HG03025 (cell line): Measurements from ENCODE around the gene CBFB.

ENCODE experiments used
- ATAC-seq: cut with Tn5 transposase; IDR thresholded peaks from one replicate; pipeline ENCODE4 v1.9.1; 2021; ENCODE audit warnings: mild to moderate bottlenecking, moderate library complexity; ENCODE audit not compliant: unreplicated experiment, low FRiP score

The CBFB gene

DNA sequence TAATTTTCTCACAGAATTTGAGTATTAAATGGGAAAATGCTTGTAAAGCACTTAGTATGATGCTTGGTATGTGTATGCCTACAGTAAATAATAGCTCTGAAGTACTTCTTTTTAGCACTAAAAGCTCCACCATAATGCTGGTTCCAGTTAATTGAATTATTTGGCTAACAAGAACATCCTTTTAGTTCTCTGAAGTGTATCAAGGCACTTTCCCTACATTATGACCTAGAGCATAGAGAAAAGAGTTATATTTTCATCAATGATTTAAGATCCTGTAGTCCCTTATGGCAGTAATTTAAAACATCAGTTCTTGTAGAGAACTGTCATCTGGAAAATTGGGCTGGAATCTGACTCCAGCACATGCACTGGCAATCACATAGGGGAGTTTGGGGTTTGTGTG, 58.9 kb downstream of the CBFB start:
- ATAC-seq: no peak

DNA sequence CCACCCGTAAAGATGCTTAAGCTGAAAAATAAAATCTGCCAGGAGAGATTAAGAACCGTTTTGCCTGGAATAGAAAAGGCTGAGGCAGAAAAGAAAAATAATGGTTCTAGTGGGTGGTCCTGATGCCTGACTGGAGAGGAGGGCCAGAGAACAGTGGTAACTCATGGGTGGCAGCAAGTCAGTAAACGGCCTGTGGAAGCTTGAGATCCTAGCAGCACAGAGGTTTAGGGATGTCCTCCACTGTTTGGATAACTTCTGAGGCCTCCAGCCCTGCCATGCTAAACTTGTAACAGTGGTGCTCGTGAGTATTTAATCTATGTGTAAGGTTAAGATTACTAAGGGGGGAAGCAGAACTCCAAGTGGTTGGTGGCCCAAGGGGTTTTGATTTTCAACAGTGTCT, 59.6 kb downstream of the CBFB start:
- no peak for ATAC-seq

DNA sequence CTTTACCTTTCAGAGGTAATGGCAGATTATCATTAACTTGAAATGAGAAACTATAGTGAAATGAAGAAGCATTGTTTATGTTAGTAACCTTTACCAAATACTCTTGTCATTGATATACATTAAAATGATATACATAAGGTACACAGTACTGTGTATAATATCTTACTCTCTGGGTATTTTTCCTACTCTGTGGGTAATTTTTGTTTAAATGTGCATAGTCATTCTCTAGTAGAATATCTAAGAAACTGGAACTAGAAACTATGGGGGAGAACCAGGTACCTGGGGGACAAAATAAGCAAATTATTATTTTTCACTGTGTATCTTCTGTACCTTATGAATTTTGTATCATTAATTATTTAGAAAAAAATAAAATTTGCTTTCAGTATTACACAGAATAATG, 60.2 kb downstream of the CBFB start:
- ATAC-seq: no peak

DNA sequence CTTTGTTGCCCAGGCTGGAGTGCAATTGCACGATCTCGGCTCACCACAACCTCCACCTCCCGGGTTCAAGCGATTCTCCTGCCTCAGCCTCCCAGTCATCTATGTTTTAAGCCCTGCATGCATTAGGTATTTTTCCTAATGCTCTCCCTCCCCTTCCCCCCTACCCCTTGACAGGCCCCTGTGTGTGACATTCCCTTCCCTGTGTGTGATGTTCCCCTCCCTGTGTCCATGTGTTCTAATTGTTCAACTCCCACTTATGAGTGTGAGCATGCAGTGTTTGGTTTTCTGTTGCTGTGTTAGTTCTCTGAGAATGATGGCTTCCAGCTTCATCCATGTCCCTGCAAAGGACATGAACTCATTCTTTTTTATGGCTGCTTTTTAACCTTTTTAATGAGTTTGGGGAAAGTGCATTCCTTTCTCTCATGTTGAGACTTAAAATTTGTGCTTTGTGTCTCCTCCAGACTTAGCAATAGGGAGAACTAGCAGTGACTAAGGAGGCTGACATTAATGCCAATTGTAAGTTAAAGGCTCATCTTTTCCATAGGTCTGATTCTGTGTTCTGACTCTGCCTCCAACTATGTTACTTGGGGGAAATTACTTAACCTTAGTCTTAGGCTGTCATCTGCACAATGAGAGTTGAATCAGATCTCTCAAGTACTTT, 63.1 kb downstream of the CBFB start:
- ATAC-seq: no peak

DNA sequence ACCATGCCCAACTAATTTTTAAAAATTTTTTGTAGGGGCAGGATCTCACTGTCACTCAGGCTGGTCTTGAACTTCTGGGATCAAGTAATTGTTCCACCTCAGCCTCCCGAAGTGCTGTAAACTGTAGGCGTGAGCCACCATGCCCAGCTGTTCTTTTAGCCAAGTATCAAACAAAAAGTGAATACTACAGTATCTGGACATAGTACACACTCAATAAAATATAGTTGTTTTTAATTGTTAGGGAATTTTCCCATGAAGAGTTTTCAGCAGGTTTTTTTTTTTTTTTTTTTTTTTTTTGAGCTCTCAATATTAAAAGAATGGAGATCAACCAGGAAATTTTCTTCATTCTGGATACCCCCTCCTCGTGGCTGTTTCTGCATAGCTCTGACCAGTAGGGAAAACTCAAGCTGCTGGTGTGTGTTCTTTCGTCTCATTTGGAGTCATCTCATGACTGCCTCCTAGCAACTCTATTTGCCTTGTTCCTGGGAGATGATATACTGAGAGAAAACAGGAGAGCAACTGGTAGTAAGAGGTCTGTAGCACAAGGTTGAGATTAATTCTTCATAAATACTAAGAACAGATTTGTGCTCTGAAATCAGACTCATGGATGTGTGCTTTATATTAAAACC, 64.3 kb downstream of the CBFB start:
- no peak for ATAC-seq

DNA sequence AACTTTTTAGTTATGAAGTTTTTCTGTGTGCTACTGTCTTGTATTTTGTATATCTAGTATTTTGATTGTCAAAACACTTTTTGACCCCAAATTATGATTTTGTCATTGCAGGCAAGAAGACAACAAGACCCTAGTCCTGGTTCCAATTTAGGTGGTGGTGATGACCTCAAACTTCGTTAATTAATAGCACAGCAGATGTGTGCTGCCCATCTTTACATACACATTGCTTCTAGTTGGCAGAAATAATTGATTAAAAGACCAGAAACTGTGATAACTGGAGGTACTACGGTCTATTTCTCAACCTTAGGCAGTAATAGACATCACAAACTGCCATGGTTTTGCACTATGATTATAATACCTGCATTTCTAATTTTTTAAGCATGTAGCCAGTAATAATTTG, 69.7 kb downstream of the CBFB start:
- ATAC-seq: no peak

DNA sequence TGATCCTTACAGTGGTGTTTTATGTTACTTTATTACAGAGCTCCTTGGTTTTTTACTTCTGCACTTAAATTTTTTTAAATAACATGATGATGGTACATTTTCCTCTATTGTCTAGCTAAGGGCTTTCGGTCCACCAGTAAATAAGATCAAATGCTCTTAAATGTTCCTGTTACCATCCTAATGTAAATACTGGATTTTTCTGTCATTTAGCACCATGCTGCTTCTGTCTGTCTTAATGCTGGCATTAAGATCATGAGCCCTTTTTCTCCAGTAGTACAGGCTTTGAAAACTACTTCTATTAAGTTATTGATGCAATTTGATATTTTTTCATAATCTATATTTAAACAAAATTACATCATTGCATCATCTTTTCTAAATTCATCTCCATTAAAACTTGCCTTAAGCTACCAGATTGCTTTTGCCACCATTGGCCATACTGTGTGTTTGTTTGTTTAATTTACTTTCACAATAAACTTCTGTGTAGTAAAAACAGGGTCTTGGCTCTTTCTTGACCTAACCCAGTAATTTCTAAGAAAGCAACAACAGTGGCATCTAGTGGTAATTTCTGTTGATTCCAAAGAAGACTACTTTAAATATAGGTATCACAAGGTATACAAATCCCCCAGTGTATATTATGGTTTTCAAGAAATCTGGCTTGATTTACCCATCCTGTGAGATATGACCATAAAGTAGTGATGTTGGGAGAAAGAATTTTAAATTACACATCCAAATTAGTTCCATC, 71.8 kb downstream of the CBFB start:
- ATAC-seq: no peak

DNA sequence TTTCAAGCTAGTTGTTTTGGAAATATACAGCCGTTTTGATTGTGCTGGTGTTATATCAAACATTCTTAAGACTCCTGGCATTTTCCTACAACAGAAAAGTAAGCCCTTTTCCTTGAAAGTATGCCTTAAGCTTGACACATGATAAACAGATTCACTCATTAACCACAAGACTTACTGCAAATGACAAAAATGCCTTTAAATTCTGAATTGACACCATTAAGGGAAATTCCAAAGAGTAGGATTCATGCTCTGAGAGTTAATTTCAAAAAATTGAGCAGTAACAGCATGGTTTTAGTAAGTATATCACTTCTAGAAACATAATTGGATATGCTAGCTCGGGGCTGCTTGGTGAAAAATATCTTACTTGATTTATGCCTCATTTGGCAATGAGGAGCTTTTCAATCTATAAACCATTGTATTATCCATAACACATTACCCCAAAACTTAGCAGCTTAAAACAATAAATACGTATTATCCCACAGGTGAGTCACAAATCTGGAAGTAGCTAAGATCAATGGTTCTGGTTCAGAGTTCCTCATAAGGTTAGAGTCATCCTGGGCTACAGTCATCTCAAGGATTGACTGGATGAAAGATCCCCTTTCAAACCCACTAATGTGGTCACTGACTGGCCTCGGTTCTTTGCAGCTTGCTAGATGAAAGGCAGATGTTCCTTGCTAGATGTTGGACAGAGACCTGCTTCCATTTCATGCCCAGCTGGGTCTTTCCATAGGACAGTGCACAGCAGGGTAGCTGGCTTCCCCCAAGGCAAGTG, 72.5 kb downstream of the CBFB start:
- no peak for ATAC-seq

DNA sequence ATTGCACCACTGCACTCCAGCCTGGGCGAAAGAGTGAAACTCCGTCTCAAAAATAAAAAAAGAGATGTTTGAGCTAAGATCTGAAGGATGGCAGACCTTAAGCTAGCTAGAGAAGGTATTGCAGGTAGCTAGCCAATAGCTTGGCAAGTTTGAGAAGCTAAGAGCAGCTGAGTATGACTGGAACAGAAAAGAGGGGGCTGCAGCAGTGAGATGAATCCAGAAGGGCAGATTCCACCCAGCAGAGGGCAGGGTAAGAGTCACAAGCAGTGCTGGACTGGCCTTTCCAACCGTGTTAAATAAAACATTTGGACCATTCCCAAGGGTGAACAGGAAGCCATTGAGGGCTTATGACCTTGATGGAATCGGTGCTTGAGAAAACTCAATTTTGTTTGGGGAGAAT, 75.1 kb downstream of the CBFB start:
- no peak for ATAC-seq

DNA sequence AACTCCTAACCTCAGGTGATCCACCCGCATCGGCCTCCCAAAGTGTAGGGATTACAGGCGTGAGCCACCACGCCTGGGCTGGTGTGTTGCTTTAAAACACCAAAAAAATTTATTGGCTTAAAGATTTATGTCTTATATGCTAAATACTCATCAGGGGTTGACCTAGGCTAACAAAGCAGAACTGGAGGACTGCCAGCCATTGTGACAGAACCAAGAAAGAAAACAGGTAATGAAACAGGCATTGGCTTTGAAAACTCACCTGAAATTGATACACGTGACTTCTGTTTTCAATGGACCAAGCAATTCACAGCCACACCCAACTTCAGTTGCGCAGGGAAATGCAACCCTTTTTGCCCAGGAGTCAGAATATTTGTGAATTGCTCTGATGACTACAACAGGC, 75.9 kb downstream of the CBFB start:
- no peak for ATAC-seq

DNA sequence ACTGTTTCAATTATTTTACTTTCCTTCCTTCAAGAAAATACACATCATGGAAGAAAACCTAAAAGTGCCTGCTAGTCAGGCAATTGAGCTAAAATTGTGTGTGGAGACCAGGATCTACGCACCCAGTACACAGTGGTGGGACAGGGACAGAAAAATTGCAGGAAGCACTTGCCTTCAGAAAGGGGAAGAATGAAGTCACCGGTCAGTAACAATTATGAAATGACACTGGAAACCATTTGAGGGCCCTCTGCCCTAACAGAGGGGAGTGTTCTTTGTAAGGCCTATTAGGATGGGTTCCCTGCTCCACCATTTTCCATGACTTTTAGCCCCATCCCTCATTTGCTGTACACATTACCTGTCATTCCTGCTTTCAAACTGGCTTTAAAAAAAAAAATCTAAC, 76.3 kb downstream of the CBFB start:
- ATAC-seq: no peak

DNA sequence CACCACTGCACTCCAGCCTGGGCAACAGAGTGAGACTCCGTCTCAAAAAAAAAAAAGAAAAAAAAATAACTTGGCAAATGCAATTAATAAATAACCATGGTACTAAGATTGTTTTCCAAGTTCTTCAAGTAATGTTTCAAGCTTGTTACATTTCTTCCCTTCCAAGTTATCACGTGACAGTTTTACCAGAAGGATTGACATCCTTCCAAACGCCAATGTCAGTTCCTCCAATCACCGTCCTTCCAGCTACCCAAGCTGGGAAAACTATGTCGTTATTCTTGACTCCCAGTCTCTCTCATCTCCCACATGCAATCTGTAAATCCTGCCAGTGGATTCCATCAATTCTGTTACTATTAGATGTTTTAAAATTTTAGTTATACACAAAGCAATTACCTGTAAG, 76.9 kb downstream of the CBFB start:
- no peak for ATAC-seq

DNA sequence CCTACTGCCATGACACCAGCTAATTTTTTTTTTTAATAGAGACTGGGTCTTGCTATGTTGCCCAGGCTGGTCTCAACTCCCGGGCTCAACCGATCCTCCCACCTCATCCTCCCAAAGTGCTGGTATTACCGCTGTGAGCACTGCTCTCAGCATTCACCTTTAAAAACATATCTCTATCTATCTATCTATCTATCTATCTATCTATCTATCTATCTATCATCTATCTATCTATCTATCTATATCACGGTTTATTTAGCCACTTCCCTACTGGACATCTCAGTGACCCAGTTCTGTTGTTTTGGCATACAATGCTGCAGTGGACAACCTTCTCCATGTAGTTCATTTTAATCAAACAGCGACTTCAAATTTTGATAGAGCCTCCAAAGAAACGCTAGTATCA, 79.5 kb downstream of the CBFB start:
- no peak for ATAC-seq

DNA sequence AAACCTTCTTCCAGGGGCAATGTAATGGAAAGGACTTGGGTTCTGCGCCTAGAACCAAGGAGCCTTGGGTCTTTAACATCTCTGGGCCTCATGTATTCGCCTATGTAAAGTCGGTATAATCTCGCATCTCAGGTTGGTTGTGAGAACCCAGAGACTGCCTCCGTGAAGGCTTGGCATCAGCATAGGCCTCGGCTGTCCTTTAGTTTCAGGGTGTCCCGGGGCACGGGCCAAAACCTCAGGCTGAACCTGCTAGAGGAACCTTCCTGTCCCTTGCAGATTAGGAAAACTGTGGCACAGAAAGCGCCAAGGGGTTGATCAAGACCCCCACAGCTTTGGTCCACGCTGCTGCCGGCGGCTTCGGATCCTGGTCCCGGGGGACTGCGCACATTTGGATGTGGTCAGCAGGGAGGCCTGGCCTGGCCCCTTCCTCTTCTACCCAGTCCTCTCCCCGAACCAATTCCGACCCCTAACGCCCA, 80.0 kb downstream of the CBFB start:
- no peak for ATAC-seq

DNA sequence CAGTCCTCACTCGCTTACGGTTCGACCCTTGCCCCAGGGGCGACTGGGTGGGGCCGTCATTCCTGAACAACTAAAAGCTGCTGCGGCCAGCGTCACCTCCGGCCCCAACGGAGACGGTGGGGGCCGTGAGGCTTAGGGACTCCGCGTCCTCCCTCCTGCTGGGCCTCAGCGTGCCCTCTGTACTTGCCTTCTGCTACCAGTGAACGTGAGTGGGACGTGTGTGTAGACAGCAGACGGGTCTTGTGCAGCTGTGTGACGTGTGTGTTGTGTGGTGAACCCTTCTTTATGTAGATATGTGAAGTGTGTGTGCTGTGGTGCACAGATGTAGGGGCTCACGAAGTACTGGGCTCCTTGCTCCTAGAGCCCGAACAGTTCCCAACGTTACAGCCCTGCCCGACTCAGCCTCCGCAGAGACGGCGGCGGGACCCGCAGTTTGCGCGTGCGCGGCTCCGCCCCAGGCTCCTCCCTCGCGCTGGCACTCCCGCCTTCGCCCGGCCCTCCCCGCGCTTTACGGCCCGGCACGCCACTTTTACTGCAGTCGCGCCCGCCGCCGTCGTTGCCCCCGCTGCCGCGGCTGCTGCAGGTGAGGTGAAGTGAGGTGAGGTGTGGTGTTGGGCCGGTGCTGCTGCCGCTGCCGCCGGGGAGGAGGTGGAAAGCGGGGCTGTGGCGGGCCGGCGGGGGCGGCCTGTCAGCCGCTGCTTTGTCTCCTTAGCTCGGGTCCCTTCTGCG, 80.6 kb downstream of the CBFB start, which contains the start of gene PHAF1:
TSS of gene PHAF1 (plus strand) at position 535 of the 729 bp plus-strand sequence. CDS start 235 bp downstream, outside the sequence.
- ATAC-seq: peak; percentile 85

DNA sequence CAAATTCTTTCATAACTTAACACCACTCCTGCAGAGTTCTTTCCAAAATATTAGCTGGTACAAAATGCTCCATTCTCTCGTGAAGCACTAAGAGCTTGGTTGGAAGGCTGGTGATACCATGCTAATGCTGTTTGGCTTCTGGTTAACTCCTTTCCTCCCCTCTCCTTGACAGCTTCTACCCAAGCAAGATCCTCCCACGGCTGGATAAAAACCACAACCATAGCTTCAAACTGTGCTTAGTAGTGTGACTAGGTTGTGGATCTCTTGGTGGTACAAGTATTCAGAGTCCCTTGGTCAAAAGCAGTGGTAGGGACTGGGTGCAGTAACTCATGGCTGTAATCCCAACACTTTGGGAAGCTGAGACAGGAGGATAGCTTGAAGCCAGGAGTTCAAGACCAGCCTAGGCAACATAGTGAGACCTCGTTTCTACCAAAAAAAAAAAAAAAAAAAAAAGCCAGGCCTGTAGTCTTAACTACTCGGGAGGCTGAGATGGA, 83.0 kb downstream of the CBFB start:
- no peak for ATAC-seq

DNA sequence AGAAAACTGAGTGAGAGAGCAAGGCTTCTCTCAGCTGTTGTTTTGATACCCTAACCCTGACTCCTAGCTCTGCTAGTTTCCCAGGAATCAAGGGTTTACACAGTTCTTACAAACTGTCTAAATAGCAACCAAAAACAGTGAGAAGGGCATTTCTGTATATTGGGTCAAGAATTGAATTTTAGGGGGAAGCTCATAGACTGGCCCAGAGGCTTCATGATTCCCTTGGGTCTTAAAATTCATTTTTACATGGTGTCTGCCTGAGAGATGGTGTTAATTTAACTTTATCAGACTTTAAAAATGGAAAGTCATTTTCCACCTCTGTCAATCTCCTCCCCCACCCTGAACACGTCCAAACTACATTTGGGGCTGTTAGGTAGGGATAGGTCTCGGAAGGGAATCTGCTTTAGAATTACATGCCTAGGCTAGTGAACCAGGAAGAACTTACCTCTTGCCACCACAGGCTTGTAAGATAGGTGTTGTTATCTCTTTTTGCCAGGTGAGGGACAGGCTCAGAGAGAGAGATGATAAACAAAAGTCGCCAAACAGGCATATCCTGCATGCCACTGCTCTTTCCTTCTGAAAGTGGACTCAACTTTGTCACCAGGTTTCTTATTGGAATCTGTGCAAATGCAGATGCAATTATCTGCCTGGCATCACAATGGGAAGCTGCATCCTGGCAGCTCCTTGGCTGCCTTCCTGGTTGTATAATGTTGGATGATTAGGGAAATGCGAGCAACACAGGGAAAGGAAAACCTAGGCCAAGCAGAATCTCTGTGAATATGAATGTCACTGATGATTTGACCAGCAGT, 83.8 kb downstream of the CBFB start:
- ATAC-seq: no peak

DNA sequence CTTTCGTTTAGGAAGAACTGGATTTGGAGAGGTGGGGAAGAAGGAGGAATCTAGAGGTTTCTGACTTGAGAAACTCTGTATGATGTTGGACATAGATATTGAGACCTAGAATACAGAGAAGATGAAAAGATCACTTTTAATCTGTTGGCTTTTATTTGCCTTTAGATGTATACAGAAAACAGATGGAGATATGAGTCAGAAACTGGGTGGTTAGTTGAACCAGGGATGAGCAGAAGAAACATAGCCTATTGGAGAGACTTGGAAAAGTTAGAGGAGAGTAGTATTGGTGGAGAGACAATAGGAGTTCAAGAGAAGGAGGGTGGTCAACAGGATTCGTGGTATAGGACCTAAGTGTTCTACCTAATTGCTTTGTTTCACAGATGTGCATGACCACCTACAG, 85.8 kb downstream of the CBFB start:
- no peak for ATAC-seq

DNA sequence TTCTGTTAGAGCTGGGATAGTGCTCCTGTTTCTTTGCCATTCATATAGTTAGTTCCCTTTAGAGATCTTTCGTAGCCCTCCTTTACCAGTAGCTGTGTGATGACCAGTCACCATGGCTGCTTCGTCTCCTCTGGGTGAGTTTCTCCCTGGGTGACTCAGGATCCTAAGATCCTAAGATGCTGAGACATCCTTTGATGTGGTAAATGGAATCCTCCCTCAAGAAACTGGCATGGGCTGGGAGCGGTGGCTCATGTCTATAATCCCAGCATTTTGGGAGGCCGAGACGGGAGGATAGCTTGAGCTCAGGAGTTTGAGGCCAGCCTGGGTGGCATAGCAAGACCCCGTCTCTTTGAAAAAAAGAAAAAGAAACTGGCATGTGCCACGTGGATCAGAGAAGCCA, 86.7 kb downstream of the CBFB start:
- ATAC-seq: no peak
